ENCODE measurements around the gene ANAPC7.
A peak's percentile ranks its signal among the peaks of the same experiment; 100 is the strongest.
"Not testable (repeated sequence)": the region's sequence is repeated elsewhere in the genome, so short reads cannot be mapped to it uniquely, and the experiment has no call there.

Gene ANAPC7

GRCh38 chr12:110369992-110370391 lies 33.5 kb downstream of the ANAPC7 start:
- no peaks in the 10 kb centered on the region for H3K9me3 Mint-ChIP-seq
- CTCF ChIA-PET, result no interaction called here
- no peaks in the 10 kb centered on the region for H3K27me3 Mint-ChIP-seq
- no peak for DNase-seq
- no peak overlapping the region for H3K4me3 Mint-ChIP-seq
- no peaks in the 10 kb centered on the region for H3K4me1 Mint-ChIP-seq
- H3K27ac Mint-ChIP-seq, result no peak overlapping the region
- peaks cover 13% of the 10 kb centered on the region for H3K36me3 Mint-ChIP-seq

DNA sequence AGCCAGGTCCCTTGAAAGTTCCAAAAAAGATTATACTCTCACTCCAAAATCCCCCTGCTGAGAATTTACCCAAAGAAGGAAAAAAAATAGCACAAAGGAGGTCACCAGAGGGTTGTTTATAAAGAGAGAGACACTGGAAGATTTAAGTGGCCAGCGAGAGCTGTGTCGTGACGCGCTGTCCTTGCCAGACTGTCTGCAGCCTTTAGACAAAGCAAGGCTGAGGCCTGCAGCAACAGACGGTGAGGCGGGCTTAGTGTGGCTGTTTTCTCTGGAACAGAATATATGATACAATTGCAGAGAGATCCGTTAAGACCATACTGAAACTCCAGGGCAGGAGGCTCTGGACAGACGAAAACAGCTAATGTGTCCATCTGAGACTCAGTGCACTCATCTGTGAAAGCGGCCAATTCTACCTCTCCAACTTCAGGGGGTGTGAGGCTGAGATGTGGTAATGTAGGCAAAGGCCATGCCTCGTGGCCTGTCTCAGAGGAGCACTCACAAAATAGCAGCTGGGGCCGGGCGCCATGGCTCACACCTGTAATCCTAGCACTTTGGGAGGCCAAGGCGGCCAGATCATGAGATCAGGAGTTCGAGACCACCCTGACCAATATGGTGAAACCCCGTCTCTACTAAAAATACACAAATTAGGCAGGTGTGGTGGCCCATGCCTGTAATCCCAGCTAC lies 36.2 kb downstream of the ANAPC7 start:
- H3K4me3 Mint-ChIP-seq, result no peak overlapping the region
- H3K27me3 Mint-ChIP-seq, result no peaks in the 10 kb centered on the region
- no peaks in the 10 kb centered on the region for H3K4me1 Mint-ChIP-seq
- DNase-seq, result no peak
- H3K36me3 Mint-ChIP-seq, result no peaks in the 10 kb centered on the region
- H3K27ac Mint-ChIP-seq, result no peak overlapping the region
- CTCF ChIA-PET, result interaction anchor here (1.1 kb wide), 1 partner anchor 13 kb away, joined by 3 read pairs; no protein-coding TSS in a partner anchor
- H3K9me3 Mint-ChIP-seq, result no peaks in the 10 kb centered on the region

DNA sequence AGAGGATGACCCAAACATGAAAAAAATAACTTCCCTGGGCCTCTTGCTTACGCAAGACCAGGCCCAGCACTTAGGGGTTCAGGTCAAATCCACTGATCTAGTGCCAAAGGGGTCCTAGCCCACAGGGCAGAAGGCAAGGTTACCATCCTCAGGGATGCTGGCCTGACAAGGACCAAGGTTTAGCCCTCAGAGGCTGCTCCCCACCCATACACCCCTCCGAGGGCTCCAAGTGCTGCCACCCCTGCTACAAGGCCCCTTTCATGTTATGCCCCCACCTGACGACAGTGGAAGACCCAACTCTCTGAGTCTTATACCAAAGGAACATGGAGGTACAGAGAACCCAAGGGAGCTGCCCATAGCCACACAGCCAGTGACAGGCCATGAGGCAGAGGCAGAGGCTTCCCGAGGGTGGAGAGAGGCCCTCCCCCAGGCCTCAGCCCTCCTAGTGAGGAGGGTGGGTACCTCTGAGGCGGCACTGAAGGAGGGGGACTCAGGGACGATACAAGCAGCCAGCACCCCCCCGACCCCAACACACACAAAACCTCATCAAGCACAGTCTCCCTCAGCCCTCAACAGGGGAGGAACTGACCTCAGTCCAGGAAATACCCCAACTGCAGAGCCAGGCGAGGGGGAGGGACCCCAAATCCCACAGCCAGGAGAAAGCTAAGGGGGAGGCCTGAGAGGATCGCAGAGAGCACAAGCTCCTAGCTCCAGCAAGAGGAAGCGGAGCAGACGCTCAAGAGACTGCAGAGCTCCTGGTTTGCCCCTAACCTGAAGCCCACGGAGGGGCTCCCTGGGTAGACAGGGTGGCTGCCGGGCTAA lies 37.0 kb downstream of the ANAPC7 start:
- H3K27me3 Mint-ChIP-seq, result no peaks in the 10 kb centered on the region
- CTCF ChIA-PET, result interaction anchor here (1.0 to 2.1 kb wide), 3 partner anchors 12 to 65 kb away, joined by 3 to 8 read pairs (median 3); no protein-coding TSS in a partner anchor
- no peak for DNase-seq
- H3K4me3 Mint-ChIP-seq, result no peak overlapping the region
- no peaks in the 10 kb centered on the region for H3K9me3 Mint-ChIP-seq
- H3K36me3 Mint-ChIP-seq, result no peaks in the 10 kb centered on the region
- no peaks in the 10 kb centered on the region for H3K4me1 Mint-ChIP-seq
- no peak overlapping the region for H3K27ac Mint-ChIP-seq

DNA sequence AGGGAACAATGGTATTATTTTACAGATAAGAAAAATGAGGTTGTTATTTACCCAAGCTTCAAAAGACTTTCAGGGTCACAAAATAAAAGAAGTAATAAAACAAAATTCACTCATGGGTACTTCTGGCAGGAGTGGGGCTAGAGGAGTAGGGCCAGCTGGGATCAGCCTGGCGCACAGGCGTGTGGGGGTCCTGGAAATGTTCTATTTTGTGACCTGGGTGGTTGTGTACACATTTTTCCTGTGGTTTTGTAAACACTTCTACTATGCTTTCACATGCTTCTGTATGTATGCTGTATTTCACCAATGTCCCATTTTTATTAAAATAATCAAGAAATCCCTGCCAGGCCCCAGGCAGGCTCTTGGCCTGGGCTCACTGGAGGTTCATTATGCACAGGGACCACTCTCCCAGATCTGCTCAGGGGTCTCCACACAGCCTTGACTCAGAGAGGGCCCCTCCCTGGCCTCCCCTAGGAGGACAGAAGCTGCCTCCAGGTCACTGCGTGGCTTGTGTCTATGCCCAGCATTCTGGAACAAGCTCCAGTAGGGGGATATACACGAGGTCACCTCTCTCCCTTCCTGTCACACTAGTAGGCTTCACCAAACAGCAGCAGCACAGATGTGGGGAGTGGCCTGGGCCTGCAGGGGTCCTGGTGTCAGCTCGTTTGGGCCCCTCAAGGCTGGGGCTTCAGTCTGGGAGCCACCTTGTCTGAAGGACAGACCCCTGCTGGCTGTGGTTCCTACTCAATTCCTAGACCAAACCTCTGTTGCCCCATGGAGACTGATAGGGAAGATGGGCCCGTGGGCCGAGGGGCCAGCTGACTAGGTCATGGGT lies 37.8 kb downstream of the ANAPC7 start:
- CTCF ChIA-PET, result interaction anchor here (1.0 to 2.1 kb wide), 2 partner anchors 12 to 66 kb away, joined by 3 to 8 read pairs; no protein-coding TSS in a partner anchor
- no peak overlapping the region for H3K4me3 Mint-ChIP-seq
- H3K27ac Mint-ChIP-seq, result no peak overlapping the region
- no peaks in the 10 kb centered on the region for H3K27me3 Mint-ChIP-seq
- no peaks in the 10 kb centered on the region for H3K9me3 Mint-ChIP-seq
- H3K36me3 Mint-ChIP-seq, result no peaks in the 10 kb centered on the region
- DNase-seq, result no peak
- H3K4me1 Mint-ChIP-seq, result no peaks in the 10 kb centered on the region

DNA sequence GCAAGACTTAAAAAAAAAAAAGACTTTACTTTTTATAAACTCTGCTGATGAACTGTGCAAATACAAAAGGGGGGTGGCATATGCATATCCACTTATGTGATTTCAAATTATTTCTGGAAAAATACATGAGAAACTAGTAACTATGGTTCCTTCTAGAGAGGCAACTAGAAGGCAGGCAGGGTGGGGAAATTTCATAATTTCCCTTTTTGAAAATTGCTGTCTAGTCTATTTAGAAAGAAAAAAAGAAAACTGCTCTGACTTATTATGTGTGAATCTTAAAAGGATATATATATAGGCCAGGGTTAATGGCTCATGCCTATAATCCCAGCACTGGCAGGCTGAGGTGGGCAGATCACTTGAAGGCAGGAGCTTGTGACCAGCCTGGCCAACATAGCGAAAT lies 42.3 kb downstream of the ANAPC7 start:
- peaks cover 4% of the 10 kb centered on the region for H3K27me3 Mint-ChIP-seq
- no peaks in the 10 kb centered on the region for H3K9me3 Mint-ChIP-seq
- H3K4me1 Mint-ChIP-seq, result no peaks in the 10 kb centered on the region
- no peak overlapping the region for H3K4me3 Mint-ChIP-seq
- no peak overlapping the region for H3K27ac Mint-ChIP-seq
- H3K36me3 Mint-ChIP-seq, result no peaks in the 10 kb centered on the region
- CTCF ChIA-PET, result interaction anchor here (0.6 kb wide), 1 partner anchor 333 kb away, joined by 4 read pairs; no protein-coding TSS in a partner anchor
- no peak for DNase-seq

DNA sequence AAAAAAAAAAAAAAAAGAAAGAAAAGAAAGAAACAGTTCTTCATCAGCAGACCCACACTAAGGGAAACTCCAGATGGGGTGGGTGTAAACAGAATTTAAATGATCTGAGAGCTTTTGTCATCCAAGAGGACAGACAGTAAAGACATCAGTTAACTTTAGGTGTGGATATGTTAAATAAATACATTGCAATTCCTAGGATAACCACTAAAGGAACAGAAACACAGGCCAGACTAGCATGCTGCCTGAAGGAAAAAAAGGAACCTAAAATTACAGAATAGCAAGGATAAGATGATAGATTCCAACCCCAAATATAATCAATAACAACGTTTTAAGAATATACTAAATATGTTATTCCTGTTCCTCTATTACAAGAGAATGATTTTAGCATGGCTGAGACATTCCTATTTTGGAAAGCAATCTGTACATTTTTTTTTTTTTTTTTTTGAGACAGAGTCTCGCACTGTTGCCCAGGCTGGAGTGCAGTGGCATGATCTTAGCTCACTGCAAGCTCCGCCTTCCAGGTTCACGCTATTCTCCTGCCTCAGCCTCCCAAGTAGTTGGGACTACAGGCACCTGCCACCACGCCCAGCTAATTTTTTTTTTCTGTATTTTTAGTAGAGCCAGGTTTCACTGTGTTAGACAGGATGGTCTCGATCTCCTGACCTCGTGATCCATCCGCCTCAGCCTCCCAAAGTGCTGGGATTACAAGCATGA lies 45.0 kb downstream of the ANAPC7 start:
- not testable (repeated sequence) for DNase-seq, H3K27me3 Mint-ChIP-seq, H3K36me3 Mint-ChIP-seq, H3K4me3 Mint-ChIP-seq, H3K27ac Mint-ChIP-seq, H3K9me3 Mint-ChIP-seq
- CTCF ChIA-PET, result interaction anchor here (0.8 kb wide), 1 partner anchor 73 kb away, joined by 3 read pairs; no protein-coding TSS in a partner anchor
- H3K4me1 Mint-ChIP-seq, result peaks cover 16% of the 10 kb centered on the region

- no peak overlapping the region for H3K4me3 Mint-ChIP-seq
- H3K27me3 Mint-ChIP-seq, result peaks cover 4% of the 10 kb centered on the region
- H3K9me3 Mint-ChIP-seq, result no peaks in the 10 kb centered on the region
- CTCF ChIA-PET, result interaction anchor here (0.9 to 1.6 kb wide), 3 partner anchors 12 to 76 kb away, joined by 3 read pairs; no protein-coding TSS in a partner anchor
- peaks cover 7% of the 10 kb centered on the region for H3K36me3 Mint-ChIP-seq
- H3K27ac Mint-ChIP-seq, result no peak overlapping the region
- peak; percentile 55 for DNase-seq
- H3K4me1 Mint-ChIP-seq, result peaks cover 25% of the 10 kb centered on the region
Measured at GRCh38 chr12:110355073-110355472, 48.4 kb downstream of the ANAPC7 start.

- DNase-seq, result no peak
- Mint-ChIP-seq H3K27ac (no peak overlapping the region), H3K4me1 (peaks cover 33% of the 10 kb centered on the region), H3K9me3 (no peaks in the 10 kb centered on the region), H3K27me3 (peaks cover 4% of the 10 kb centered on the region), H3K4me3 (no peak overlapping the region), H3K36me3 (peaks cover 11% of the 10 kb centered on the region)
- CTCF ChIA-PET, result interaction anchor here (0.6 to 1.7 kb wide), 8 partner anchors 11 to 156 kb away, joined by 3 to 8 read pairs (median 4); no protein-coding TSS in a partner anchor
Measured at GRCh38 chr12:110354172-110354780, 49.2 kb downstream of the ANAPC7 start.

DNA sequence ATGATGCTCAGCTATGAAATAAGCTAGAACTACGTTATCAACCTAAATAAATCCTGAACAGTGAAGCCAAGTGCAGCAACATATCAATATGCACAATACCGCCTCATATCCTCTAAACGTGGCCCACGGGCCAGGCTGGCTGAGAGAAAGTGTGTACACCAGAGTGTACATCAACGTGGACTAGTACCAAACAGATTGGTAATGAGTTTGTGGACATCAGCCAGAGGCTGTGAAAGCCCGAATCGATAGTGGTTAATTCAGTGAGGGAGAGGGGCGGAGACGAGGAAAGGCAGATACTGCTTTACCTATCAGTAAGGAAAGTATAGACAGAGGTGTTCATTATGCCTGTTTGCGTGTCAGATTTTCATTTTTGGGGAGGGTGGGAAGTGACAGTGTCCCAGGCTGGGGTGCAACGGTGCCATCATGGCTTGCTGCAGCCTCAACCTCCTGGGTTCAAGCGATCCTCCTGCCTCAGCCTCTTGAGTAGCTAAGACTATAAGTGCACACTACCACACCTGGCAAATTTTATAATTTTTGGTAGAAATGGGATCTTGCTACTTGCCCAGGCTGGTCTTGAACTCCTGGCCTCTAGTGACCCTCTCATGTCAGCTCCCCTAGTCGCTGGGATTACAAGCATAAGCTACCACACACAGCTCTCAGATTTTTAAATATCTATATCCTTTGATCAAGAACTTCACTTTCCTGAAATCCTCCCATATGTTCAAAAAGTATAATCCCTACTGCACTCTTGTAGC lies 50.1 kb downstream of the ANAPC7 start:
- Mint-ChIP-seq H3K4me1 (peaks cover 42% of the 10 kb centered on the region), H3K27ac (no peak overlapping the region), H3K36me3 (peaks cover 18% of the 10 kb centered on the region), H3K27me3 (peaks cover 4% of the 10 kb centered on the region), H3K4me3 (no peak overlapping the region), H3K9me3 (no peaks in the 10 kb centered on the region)
- CTCF ChIA-PET, result interaction anchor here (0.6 to 1.7 kb wide), 8 partner anchors 12 to 155 kb away, joined by 3 to 8 read pairs (median 4); no protein-coding TSS in a partner anchor
- no peak for DNase-seq

- H3K27me3 Mint-ChIP-seq, result peaks cover 4% of the 10 kb centered on the region
- H3K27ac Mint-ChIP-seq, result no peak overlapping the region
- H3K36me3 Mint-ChIP-seq, result peaks cover 26% of the 10 kb centered on the region
- H3K4me1 Mint-ChIP-seq, result peaks cover 49% of the 10 kb centered on the region
- H3K9me3 Mint-ChIP-seq, result no peaks in the 10 kb centered on the region
- no peak for DNase-seq
- CTCF ChIA-PET, result interaction anchor here (0.6 to 0.8 kb wide), 2 partner anchors 79 to 229 kb away, joined by 3 to 5 read pairs; partner anchors contain the start of gene IFT81
- H3K4me3 Mint-ChIP-seq, result no peak overlapping the region
Measured at GRCh38 chr12:110352401-110352800, 51.1 kb downstream of the ANAPC7 start.

- H3K9me3 Mint-ChIP-seq, result no peaks in the 10 kb centered on the region
- DNase-seq, result no peak
- H3K27me3 Mint-ChIP-seq, result no peaks in the 10 kb centered on the region
- no peak overlapping the region for H3K27ac Mint-ChIP-seq
- no peak overlapping the region for H3K4me3 Mint-ChIP-seq
- peaks cover 51% of the 10 kb centered on the region for H3K4me1 Mint-ChIP-seq
- peaks cover 37% of the 10 kb centered on the region for H3K36me3 Mint-ChIP-seq
- CTCF ChIA-PET, result interaction anchor here (1.1 to 2.1 kb wide), 2 partner anchors 23 to 80 kb away, joined by 3 to 18 read pairs; no protein-coding TSS in a partner anchor
Measured at GRCh38 chr12:110351119-110351518, 52.4 kb downstream of the ANAPC7 start.

DNA sequence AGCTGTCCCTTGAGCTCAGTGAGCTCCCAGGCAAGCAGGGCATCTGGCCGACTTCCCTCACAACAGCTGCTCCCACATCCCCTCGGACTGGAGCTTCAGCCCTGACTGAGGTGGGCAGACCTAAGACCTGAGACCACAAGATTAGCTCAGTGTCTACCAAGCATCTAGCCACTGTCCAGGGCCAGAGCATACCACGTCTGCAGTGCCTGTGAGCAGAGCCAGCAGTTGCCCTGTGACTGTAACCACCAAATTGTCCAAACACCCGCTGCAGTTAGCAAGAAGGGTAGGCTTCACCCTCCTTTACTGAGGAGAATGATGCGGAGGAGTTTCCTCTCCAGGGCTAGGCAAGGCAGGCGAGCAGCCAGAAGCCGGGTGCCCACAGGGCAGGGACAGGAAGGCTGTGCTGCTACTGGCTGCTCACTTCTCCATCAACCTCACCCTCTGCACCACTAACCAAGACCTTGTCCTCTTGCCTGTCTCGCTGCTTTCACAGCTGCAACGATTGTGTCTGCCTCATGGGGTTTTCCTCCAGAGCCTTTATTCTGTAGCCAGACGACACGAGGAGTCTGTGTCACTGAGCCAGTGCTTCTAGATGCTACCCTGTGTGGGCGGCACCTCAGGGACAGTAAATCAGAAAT lies 53.9 kb downstream of the ANAPC7 start:
- Mint-ChIP-seq H3K27ac (peak overlapping the region; percentile 85), H3K9me3 (no peaks in the 10 kb centered on the region), H3K4me3 (peak overlapping the region; percentile 14), H3K36me3 (peaks cover 48% of the 10 kb centered on the region), H3K4me1 (peaks cover 44% of the 10 kb centered on the region), H3K27me3 (no peaks in the 10 kb centered on the region)
- CTCF ChIA-PET, result interaction anchor here (0.9 to 2.1 kb wide), 4 partner anchors 14 to 253 kb away, joined by 3 to 18 read pairs (median 4); no protein-coding TSS in a partner anchor
- DNase-seq, result peak; percentile 59

All from activated naive CD4-positive, alpha-beta T cell treated with anti-CD3 and anti-CD28 coated beads, Interleukin-2, amount 10 ng/mL, durations not matched to agents 7 days and 5 days (primary cell).